GM15510 (cell line): ENCODE results near the gene KRTAP10-3.
"Not testable (repeated sequence)": the region's sequence is repeated elsewhere in the genome, so short reads cannot be mapped to it uniquely, and the experiment has no call there.

Experiments used
- POLR2A ChIP-seq: IDR thresholded peaks from 3 replicates; pipeline ENCODE4 v1.6.1; 2011; ENCODE audit warnings: borderline replicate concordance; ENCODE audit not compliant: insufficient read length; ENCODE audit errors: extremely low read depth

KRTAP10-3 gene

GRCh38 chr21:44576025-44576420 is 17.4 kb upstream of the KRTAP10-3 start:
- TF ChIP-seq POLR2A = no peak

- TF ChIP-seq POLR2A = no peak
Measured at GRCh38 chr21:44575307-44576024, 16.9 kb upstream of the KRTAP10-3 start.

- TF ChIP-seq POLR2A = no peak
Measured at GRCh38 chr21:44574457-44575306, 16.1 kb upstream of the KRTAP10-3 start.

- TF ChIP-seq POLR2A = not testable (repeated sequence)
Measured at GRCh38 chr21:44573630-44574456, 15.2 kb upstream of the KRTAP10-3 start, which contains the start of gene KRTAP10-4. KRTAP10-4 (plus strand) TSS chr21:44573729; CDS start chr21:44573759, 30 bp downstream.

- TF ChIP-seq POLR2A = no peak
Measured at GRCh38 chr21:44572959-44573583, 14.5 kb upstream of the KRTAP10-3 start.

GRCh38 chr21:44571844-44572782 is 13.5 kb upstream of the KRTAP10-3 start:
- no peak for TF ChIP-seq POLR2A

GRCh38 chr21:44571296-44571695 is 12.7 kb upstream of the KRTAP10-3 start:
- no peak for TF ChIP-seq POLR2A

GRCh38 chr21:44569861-44570517 is 11.4 kb upstream of the KRTAP10-3 start:
- TF ChIP-seq POLR2A = no peak

- TF ChIP-seq POLR2A = no peak
Measured at GRCh38 chr21:44568667-44569556, 10.3 kb upstream of the KRTAP10-3 start.

GRCh38 chr21:44568261-44568660 is 9.7 kb upstream of the KRTAP10-3 start:
- no peak for TF ChIP-seq POLR2A

- no peak for TF ChIP-seq POLR2A
Measured at GRCh38 chr21:44567481-44568171, 9.0 kb upstream of the KRTAP10-3 start.
